NT2/D1 (cell line): ENCODE data around the gene HSD17B10.

Experiments
- SUZ12 ChIP-seq: IDR thresholded peaks from 2 replicates; pipeline ENCODE4 v1.6.1; 2011; ENCODE audit not compliant: insufficient read length, insufficient read depth; ENCODE audit errors: extremely low read depth
- ZNF274 ChIP-seq: IDR thresholded peaks from 2 replicates; pipeline ENCODE4 v1.6.1; 2011; ENCODE audit warnings: mild to moderate bottlenecking, low read depth, low read length

DNA sequence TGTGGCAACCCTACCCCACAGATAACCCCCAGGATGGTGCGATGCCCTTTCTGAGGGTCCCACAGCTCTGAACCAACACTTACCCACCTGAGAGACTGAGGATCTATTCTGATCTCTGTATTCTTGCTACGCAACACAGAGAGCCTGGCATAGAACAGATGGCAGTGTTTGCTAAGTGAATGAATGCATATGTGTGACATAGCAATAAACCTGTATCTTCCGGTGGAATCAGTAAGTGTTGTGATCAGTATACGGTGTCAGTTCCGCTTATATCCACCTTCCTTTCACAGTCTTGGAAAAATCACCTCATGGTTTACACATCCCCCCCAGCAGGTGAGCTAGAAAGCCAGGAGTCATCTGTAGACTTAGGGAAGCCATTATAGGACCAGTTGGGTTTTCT lies 5.9 kb upstream of the HSD17B10 start:
- TF ChIP-seq ZNF274, result no peak
- no peak for TF ChIP-seq SUZ12
